HG03060 (cell line): ENCODE measurements around the gene SYNGR1.
"Not testable (repeated sequence)": the region's sequence is repeated elsewhere in the genome, so short reads cannot be mapped to it uniquely, and the experiment has no call there.

Experiments
- ATAC-seq: cut with Tn5 transposase; IDR thresholded peaks from one replicate; pipeline ENCODE4 v1.9.1; 2021; ENCODE audit warnings: low read depth, moderate number of reproducible peaks; ENCODE audit not compliant: unreplicated experiment

The SYNGR1 gene

GRCh38 chr22:39395936-39396796 is 46.4 kb downstream of the SYNGR1 start:
- no peak for ATAC-seq

- no peak for ATAC-seq
These were observed 47.0 kb downstream of the SYNGR1 start for GRCh38 chr22:39396797-39397195.

GRCh38 chr22:39401301-39401631 is 51.5 kb downstream of the SYNGR1 start:
- no peak for ATAC-seq

- ATAC-seq, result no peak
These were observed 55.7 kb downstream of the SYNGR1 start for GRCh38 chr22:39405346-39406085.

GRCh38 chr22:39408173-39408572 is 58.4 kb downstream of the SYNGR1 start:
- ATAC-seq, result no peak

GRCh38 chr22:39408807-39409206 is 59.0 kb downstream of the SYNGR1 start:
- no peak for ATAC-seq

- ATAC-seq, result no peak
These were observed 59.8 kb downstream of the SYNGR1 start for GRCh38 chr22:39409516-39410029.

- no peak for ATAC-seq
These were observed 60.5 kb downstream of the SYNGR1 start for GRCh38 chr22:39410264-39410663.

GRCh38 chr22:39411828-39412365 is 62.1 kb downstream of the SYNGR1 start:
- ATAC-seq, result not testable (repeated sequence)

GRCh38 chr22:39413204-39413603 is 63.4 kb downstream of the SYNGR1 start:
- ATAC-seq, result not testable (repeated sequence)

- ATAC-seq, result no peak
These were observed 64.6 kb downstream of the SYNGR1 start for GRCh38 chr22:39414377-39414776.

GRCh38 chr22:39414886-39415285 is 65.1 kb downstream of the SYNGR1 start:
- ATAC-seq, result no peak

- no peak for ATAC-seq
These were observed 65.7 kb downstream of the SYNGR1 start for GRCh38 chr22:39415506-39415905.

GRCh38 chr22:39416319-39416718 is 66.5 kb downstream of the SYNGR1 start:
- no peak for ATAC-seq

- no peak for ATAC-seq
These were observed 67.8 kb downstream of the SYNGR1 start for GRCh38 chr22:39417641-39418040.

GRCh38 chr22:39418696-39419095 is 68.9 kb downstream of the SYNGR1 start:
- ATAC-seq, result no peak

- ATAC-seq, result no peak
These were observed 69.3 kb downstream of the SYNGR1 start for GRCh38 chr22:39419096-39419495.

GRCh38 chr22:39419911-39420310 is 70.1 kb downstream of the SYNGR1 start:
- no peak for ATAC-seq

GRCh38 chr22:39421691-39422090 is 71.9 kb downstream of the SYNGR1 start:
- no peak for ATAC-seq

- no peak for ATAC-seq
These were observed 72.3 kb downstream of the SYNGR1 start for GRCh38 chr22:39422101-39422500.

- ATAC-seq, result no peak
These were observed 72.9 kb downstream of the SYNGR1 start for GRCh38 chr22:39422721-39423120.
